Astrocyte of the cerebellum (primary cell): ENCODE data around the gene DLG2.

Source experiments
- DNase-seq: peaks from one replicate; pipeline ENCODE4 v3.0.0-alpha.2; 2011; ENCODE audit warnings: low read depth
- H3K4me3 ChIP-seq: 2 replicates; pipeline ENCODE4 v1.5.1; 2011; ENCODE audit warnings: mild to moderate bottlenecking, low read depth, low read length, moderate library complexity
- CTCF ChIP-seq: IDR thresholded peaks from 2 replicates; pipeline ENCODE4 v1.5.1; 2012; ENCODE audit warnings: low read length, low read depth, moderate library complexity, mild to moderate bottlenecking; ENCODE audit errors: missing control alignments
- in situ Hi-C: cut with HindIII; loops from 2 replicates; pipeline ENCODE4 v1.10.0; 2017; ENCODE audit warnings: low sequenced_read_pairs

The DLG2 gene

GRCh38 chr11:83583757-83584366, 2043.3 kb downstream of the DLG2 start:
- in situ Hi-C loops = no loop called here
- TF ChIP-seq CTCF = no peak
- H3K4me3 ChIP-seq = no peak overlapping the region
- no peak for DNase-seq

- no peak for TF ChIP-seq CTCF
- no peak overlapping the region for H3K4me3 ChIP-seq
- in situ Hi-C loops = no loop called here
- DNase-seq = no peak
These were observed 2052.6 kb downstream of the DLG2 start for GRCh38 chr11:83574519-83574918.

GRCh38 chr11:83572581-83573496, 2054.3 kb downstream of the DLG2 start:
- no peak overlapping the region for H3K4me3 ChIP-seq
- no peak for TF ChIP-seq CTCF
- in situ Hi-C loops = no loop called here
- DNase-seq = no peak

GRCh38 chr11:83571302-83571701, 2055.8 kb downstream of the DLG2 start:
- DNase-seq = no peak
- no peak for TF ChIP-seq CTCF
- in situ Hi-C loops = no loop called here
- no peak overlapping the region for H3K4me3 ChIP-seq

- DNase-seq = no peak
- in situ Hi-C loops = no loop called here
- no peak for TF ChIP-seq CTCF
- H3K4me3 ChIP-seq = no peak overlapping the region
These were observed 2057.9 kb downstream of the DLG2 start for GRCh38 chr11:83569134-83569805.

GRCh38 chr11:83568516-83568915, 2058.6 kb downstream of the DLG2 start:
- in situ Hi-C loops = no loop called here
- no peak overlapping the region for H3K4me3 ChIP-seq
- no peak for DNase-seq
- no peak for TF ChIP-seq CTCF
